Skeletal muscle satellite cell (primary cell): ENCODE results near the gene ARHGAP6.

Source experiments
- H3K27me3 ChIP-seq: 2 replicates; pipeline ENCODE4 v1.7.0; 2013; ENCODE audit warnings: low read length; ENCODE audit not compliant: control insufficient read depth, insufficient read depth
- H3K36me3 ChIP-seq: 2 replicates; pipeline ENCODE4 v1.7.0; 2013; ENCODE audit warnings: mild to moderate bottlenecking, control low read depth, low read length; ENCODE audit not compliant: insufficient read depth
- H3K4me1 ChIP-seq: 2 replicates; pipeline ENCODE4 v1.7.0; 2013; ENCODE audit warnings: low read length; ENCODE audit not compliant: control insufficient read depth, insufficient read depth
- H3K4me2 ChIP-seq: 2 replicates; pipeline ENCODE4 v1.7.0; 2013; ENCODE audit warnings: mild to moderate bottlenecking, low read length
- H3K4me3 ChIP-seq: 2 replicates; pipeline ENCODE4 v1.7.0; 2013; ENCODE audit warnings: low read length
- H3K9ac ChIP-seq: 2 replicates; pipeline ENCODE4 v1.7.0; 2013; ENCODE audit warnings: mild to moderate bottlenecking, low read depth, low read length, moderate library complexity
- H3K9me3 ChIP-seq: replicated peaks from 2 replicates; pipeline ENCODE4 v1.7.0; 2013; ENCODE audit warnings: mild to moderate bottlenecking, control low read depth, low read length

Gene ARHGAP6

DNA sequence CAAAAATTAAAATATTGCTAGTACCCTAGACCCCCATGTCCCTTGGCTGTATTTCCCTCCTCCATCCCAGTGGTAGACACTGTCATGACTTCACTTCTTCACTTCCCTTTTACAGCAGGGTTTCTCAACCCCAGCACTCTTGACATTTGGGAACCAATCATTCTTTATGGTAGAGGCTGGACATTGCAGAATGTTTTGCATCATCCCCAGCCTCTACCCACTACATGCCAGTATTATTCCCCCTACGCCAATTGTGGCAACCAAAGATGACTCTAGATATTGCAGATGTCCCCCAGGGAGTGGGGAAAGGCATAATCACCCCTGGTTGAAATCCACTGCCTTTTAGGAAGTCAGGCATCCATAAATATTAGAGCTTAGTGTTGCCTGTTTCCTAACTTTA is 233.9 kb downstream of the ARHGAP6 start:
- H3K4me1 ChIP-seq: peaks cover 6% of the 10 kb centered on the region
- H3K4me2 ChIP-seq: no peak overlapping the region
- no peak overlapping the region for H3K9ac ChIP-seq

DNA sequence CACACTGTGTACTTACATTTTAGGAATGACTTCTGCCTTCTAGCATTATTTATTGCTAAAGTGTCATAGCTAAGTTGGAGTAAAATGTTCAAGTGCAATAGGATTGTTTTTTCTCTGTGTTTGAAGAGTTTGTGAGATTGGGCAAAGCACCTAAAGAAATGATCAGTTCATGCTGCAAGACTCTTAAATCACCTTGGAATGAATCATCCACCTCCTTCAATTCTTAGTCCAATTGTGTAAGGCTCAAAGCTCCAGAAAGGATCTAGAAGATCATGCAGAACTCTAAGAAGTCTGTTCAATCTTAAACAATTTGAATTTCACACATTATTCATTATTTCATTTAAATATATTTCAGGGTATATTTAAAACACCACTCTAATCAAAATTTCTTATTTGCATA is 235.4 kb downstream of the ARHGAP6 start:
- Histone ChIP-seq H3K4me3 (no peak overlapping the region), H3K9me3 (no peaks in the 10 kb centered on the region), H3K4me2 (no peak overlapping the region), H3K27me3 (no peaks in the 10 kb centered on the region), H3K9ac (no peak overlapping the region), H3K4me1 (peaks cover 2% of the 10 kb centered on the region), H3K36me3 (no peaks in the 10 kb centered on the region)

More for the DNA sequence above, 233.9 kb downstream of the ARHGAP6 start:
- Histone ChIP-seq H3K27me3 (no peaks in the 10 kb centered on the region), H3K4me3 (no peak overlapping the region), H3K9me3 (no peaks in the 10 kb centered on the region), H3K36me3 (no peaks in the 10 kb centered on the region)

DNA sequence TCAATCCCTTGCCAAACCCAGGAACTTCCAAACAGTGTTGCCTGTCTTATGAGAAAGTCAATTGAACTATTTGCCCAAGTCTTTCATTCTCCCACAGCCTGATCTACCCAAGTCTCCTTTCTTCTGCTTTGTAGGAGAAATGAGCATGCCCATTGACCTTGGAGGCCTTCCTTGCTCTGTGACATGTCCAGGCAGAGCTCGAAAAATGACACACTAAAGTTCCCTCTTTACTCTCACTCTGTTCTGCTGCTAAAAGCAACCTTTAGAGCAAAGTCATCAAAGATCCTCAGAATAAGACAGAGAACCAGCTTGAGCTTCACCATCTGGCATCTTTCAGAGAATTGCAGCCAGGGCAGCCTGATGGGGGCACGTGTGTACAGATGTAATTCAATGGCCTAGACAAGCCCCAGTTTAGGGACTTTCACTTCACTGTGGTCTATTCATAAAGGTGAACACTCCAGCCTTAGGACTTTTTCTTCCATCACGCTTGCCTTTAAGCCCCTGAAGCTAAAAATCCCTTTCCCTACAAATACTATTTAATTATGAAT is 236.1 kb downstream of the ARHGAP6 start:
- no peak overlapping the region for H3K4me2 ChIP-seq

DNA sequence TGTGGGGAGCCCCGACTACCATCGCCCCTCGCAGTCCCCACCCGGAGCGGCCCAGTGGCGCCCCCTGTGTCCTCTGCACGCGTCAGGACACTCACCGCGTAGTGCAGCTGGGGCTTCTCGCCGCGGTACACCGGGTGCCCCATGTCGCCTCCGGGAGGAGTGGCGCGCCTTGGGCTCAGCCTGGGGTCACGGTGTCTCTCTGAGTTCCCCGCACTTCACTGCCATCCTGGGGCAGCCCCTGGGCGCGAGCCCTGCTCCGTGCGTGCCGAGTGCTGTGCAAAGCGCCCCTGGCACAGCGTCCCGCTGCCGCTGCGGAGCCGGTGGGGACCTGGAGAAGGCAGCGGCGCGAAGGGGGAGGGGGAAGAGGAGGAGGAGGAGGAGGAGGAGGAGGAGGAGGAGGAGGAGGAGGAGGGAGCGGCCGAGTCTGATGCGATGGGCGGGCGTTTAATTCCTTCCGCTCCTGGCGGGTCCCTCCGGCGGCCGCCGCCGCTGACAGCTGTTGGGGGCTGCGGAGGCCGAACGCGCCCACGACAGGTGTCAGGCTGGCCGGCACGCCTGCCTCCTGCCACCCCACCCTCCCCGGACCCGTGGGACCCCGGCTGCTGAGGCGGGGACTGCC is 238.2 kb downstream of the ARHGAP6 start:
- H3K4me2 ChIP-seq: peak overlapping the region; percentile 88
- peaks cover 4% of the 10 kb centered on the region for H3K4me1 ChIP-seq
- H3K36me3 ChIP-seq: no peaks in the 10 kb centered on the region
- no peaks in the 10 kb centered on the region for H3K27me3 ChIP-seq
- H3K4me3 ChIP-seq: peak overlapping the region; percentile 76
- peak overlapping the region; percentile 51 for H3K9ac ChIP-seq
- H3K9me3 ChIP-seq: no peaks in the 10 kb centered on the region

More for the DNA sequence above, 236.1 kb downstream of the ARHGAP6 start:
- no peaks in the 10 kb centered on the region for H3K9me3 ChIP-seq
- H3K36me3 ChIP-seq: no peaks in the 10 kb centered on the region
- H3K9ac ChIP-seq: no peak overlapping the region
- no peaks in the 10 kb centered on the region for H3K27me3 ChIP-seq
- no peaks in the 10 kb centered on the region for H3K4me1 ChIP-seq
- H3K4me3 ChIP-seq: no peak overlapping the region

DNA sequence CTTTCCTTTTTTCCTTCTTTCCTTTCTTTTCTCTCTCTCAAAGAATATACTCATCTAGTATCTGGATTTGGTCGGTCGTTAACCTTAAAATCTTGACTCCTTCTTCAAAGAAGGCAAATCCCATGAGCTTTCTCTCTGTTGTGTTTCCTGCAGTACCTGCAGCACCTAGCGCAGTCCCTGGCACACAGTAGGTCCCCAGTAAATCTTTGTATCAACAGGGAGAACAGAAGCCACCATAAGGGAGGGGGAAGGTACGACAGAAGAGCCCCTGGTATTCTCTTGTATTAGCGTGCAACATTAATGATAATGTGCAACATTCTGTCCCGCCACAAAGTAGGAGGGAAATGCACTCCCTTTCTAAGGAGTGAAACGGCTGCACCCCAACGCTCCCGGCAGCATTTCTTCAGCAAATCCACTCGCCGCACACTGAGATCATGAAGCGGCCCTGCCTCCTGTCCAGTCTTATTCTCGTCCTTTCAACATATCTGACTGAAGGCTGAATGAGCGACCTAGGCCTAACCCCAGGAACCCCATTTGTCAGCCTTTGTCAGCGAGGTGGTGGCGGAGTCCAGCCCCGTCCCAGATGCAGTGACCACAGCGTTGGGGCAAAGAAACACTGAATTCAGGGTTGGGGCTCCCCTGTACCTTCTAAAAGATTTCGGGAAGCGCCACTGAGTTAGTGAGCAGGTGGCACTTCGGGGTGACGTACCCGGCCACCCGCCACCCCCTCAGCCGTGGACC is 238.8 kb downstream of the ARHGAP6 start:
- peaks cover 4% of the 10 kb centered on the region for H3K4me1 ChIP-seq
- H3K4me3 ChIP-seq: peak overlapping the region; percentile 76
- H3K9me3 ChIP-seq: no peaks in the 10 kb centered on the region
- peak overlapping the region; percentile 51 for H3K9ac ChIP-seq
- H3K27me3 ChIP-seq: no peaks in the 10 kb centered on the region
- no peaks in the 10 kb centered on the region for H3K36me3 ChIP-seq
- peak overlapping the region; percentile 88 for H3K4me2 ChIP-seq

DNA sequence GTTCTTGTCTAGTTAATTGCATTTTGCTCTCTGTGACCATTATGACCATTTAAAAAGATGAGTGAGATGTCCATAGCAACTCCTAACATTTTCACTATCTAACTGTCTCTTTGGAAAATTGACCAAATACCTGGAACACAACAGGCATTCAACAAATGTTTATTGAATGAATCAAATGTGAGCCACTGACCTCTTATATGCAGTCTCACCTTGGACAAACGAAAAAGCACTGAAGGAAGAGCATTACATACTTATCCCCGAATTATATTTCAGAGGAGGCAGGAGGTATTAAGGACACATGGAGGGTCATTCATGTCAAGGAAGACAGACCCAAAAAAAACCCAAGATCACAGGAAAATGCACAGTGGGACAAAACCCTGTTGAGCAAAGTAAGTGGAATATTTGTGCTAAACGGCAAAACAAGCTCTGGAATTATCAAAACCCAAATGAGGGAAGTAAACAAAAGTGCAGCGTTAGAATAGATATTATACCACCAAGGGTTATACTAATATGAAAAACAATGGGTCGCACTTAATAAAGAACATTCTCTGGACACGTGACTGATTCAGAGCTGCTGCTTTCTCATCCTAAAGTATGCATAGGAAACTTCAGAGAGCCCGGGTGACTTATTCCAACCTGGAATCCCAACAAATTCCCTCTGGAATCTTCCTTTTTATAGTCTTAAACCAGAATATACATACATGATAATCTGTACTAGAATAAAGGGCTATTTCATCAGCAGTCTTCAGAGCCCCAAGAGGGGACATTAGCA is 240.6 kb downstream of the ARHGAP6 start:
- H3K4me2 ChIP-seq: no peak overlapping the region
- H3K9me3 ChIP-seq: no peaks in the 10 kb centered on the region
- no peaks in the 10 kb centered on the region for H3K27me3 ChIP-seq
- no peaks in the 10 kb centered on the region for H3K36me3 ChIP-seq
- no peak overlapping the region for H3K9ac ChIP-seq
- no peak overlapping the region for H3K4me3 ChIP-seq
- H3K4me1 ChIP-seq: peaks cover 4% of the 10 kb centered on the region

DNA sequence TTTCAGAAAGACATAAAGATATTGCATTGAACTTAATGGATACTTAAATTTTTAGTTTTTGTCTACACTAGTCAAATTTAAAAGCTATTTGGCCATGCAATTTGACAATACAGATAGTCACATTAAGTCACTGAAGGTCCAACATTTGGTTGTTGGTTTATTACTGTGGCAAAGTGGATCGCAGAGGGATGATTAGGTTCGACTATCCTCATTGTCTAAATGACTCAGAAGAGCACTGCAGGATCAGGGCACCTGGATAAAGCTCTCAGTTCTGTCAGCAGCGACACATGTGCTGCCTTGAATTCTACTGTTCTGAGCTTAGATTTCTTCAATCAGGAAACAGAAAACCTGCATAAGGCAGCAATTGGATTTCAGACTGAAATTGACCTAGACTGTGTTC is 241.8 kb downstream of the ARHGAP6 start:
- H3K4me3 ChIP-seq: no peak overlapping the region
- no peaks in the 10 kb centered on the region for H3K9me3 ChIP-seq
- H3K36me3 ChIP-seq: no peaks in the 10 kb centered on the region
- H3K4me2 ChIP-seq: no peak overlapping the region
- H3K4me1 ChIP-seq: peaks cover 4% of the 10 kb centered on the region
- H3K27me3 ChIP-seq: no peaks in the 10 kb centered on the region
- no peak overlapping the region for H3K9ac ChIP-seq

DNA sequence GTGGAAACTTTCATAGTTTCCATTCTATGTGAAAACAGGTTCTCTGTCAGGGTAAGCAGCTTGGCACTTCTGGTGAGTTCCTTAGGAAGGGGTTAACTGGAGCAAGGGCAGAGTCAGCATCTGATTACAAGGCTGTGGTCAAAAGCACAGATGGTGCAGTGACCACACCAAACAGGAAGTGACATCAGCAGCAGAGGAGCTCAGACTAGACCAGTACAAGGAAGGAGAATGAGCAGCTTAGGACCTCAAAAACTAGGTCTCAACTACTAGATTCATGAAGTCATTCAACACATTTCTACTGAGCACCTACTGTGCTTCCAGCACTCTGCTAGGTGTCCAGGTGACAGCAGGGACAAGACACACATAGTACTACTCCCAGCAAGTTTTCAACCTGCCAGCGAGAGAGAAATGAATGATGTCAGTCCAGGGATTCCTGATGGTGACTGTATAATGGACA is 242.3 kb downstream of the ARHGAP6 start:
- Histone ChIP-seq H3K27me3 (no peaks in the 10 kb centered on the region), H3K4me3 (no peak overlapping the region), H3K4me2 (no peak overlapping the region), H3K4me1 (peaks cover 4% of the 10 kb centered on the region), H3K9ac (no peak overlapping the region), H3K9me3 (no peaks in the 10 kb centered on the region), H3K36me3 (no peaks in the 10 kb centered on the region)

DNA sequence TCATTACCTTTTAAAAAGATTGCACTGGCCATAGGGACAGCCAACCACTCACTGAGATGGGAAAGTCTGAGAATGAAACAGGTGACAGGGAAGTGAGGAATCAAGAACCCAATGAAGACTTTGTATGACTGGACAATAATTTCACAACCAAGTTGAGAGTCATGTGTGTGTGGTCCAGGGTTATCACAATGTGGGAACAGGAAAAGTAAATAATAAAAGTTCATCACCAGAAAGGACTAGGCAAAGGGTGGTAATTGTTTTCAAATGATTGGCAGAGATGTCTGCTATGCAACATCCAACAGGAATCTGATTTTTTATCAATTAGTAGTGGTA is 243.2 kb downstream of the ARHGAP6 start:
- Histone ChIP-seq H3K36me3 (no peaks in the 10 kb centered on the region), H3K9ac (no peak overlapping the region), H3K4me2 (no peak overlapping the region), H3K9me3 (no peaks in the 10 kb centered on the region), H3K4me1 (peaks cover 4% of the 10 kb centered on the region), H3K4me3 (no peak overlapping the region), H3K27me3 (no peaks in the 10 kb centered on the region)

DNA sequence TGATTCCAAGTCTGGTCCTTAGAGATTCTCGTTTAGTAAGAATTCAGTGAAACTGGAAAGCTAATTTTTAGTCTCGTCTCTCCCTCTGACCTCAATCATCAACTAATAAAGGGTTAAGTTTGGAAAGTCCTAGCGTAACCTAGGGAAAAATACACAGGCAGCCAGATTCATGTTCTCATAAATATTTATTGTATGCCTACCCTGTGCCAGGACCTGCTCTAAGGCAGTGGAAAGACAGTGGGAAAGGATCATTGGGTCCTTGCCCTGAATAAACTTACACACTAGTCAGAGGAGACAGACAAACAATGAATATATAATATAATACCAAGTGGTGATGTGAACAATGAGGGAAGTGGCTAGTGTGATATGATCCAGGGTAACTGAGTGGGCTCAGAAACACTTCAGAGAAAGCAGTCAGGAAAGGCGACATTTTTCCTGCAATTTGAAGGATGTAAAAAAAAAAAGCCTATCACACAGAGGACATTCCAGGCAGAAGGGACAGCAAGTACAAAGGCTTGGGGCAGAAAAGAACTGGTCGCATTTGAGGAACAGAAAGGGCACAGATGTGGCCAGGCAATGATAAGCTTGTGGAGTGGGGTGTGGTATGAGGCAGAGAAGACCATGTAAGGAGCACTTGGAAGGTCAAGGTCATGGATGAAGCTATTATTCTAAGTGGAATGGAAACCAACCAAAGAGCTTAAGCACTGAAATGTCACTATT is 243.8 kb downstream of the ARHGAP6 start:
- H3K4me3 ChIP-seq: no peak overlapping the region
- H3K4me1 ChIP-seq: peaks cover 4% of the 10 kb centered on the region
- H3K9ac ChIP-seq: no peak overlapping the region
- H3K36me3 ChIP-seq: no peaks in the 10 kb centered on the region
- H3K4me2 ChIP-seq: no peak overlapping the region
- no peaks in the 10 kb centered on the region for H3K9me3 ChIP-seq
- H3K27me3 ChIP-seq: no peaks in the 10 kb centered on the region

DNA sequence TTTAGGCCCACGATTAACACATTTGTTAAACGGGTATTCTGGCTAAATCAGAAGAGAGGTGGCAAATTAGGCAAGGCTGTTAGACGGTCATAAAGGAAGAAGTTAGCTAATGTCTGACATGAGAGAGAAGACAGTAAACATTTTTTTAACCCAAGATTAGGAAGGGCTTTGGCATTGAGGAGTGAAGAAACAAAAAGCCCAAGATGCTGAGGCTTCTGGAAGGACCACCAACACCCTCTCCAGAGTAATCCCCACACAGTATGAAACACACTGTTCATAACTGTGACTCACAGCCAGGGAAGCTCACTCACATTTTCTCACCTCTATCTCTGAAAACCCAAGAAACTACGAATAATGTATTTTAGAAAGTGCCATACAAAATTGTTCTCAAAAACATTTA is 244.9 kb downstream of the ARHGAP6 start:
- Histone ChIP-seq H3K4me3 (no peak overlapping the region), H3K36me3 (no peaks in the 10 kb centered on the region), H3K27me3 (no peaks in the 10 kb centered on the region), H3K4me1 (peaks cover 4% of the 10 kb centered on the region), H3K9ac (no peak overlapping the region), H3K4me2 (no peak overlapping the region), H3K9me3 (no peaks in the 10 kb centered on the region)
